HCT116 (cell line): ENCODE data around the gene ST7.

Experiments
- EZH2 ChIP-seq: fragments of 200-600 bp; sonication (generic); IDR thresholded peaks from 2 replicates; pipeline ENCODE4 v1.6.1; 2017; ENCODE audit warnings: antibody characterized with exemption, mixed run types
- POLR2A ChIP-seq: IDR thresholded peaks from 2 replicates; pipeline ENCODE4 v1.7.0; 2011; ENCODE audit warnings: borderline replicate concordance; ENCODE audit not compliant: insufficient read depth, insufficient read length; ENCODE audit errors: extremely low read depth
- TCF7L2 ChIP-seq: IDR thresholded peaks from 2 replicates; pipeline ENCODE4 v1.7.0; 2011; ENCODE audit warnings: borderline replicate concordance, inconsistent platforms; ENCODE audit not compliant: insufficient read depth, insufficient read length; ENCODE audit errors: extremely low read depth
- YY1 ChIP-seq: IDR thresholded peaks from 2 replicates; pipeline ENCODE4 v1.6.1; 2011; ENCODE audit warnings: low read length, low read depth, moderate library complexity, mild to moderate bottlenecking; ENCODE audit not compliant: insufficient replicate concordance; ENCODE audit errors: extremely low read depth
- TF ChIP-seq, protein P1 (sequence below), 3 experiments: fragments of 200-600 bp in 1 of 3; sonication (generic) in 1 of 3; IDR thresholded peaks in 2 of 3; conservative IDR thresholded peaks in 1 of 3; 2 replicates each; pipeline ENCODE4 v1.5.1; 2012 to 2017; ENCODE audit warnings: low read depth in 2 of 3, low read length in 2 of 3, antibody characterized with exemption in 1 of 3, borderline replicate concordance in 1 of 3, control low read depth in 1 of 3, mild to moderate bottlenecking in 1 of 3, mixed read lengths in 1 of 3, mixed run types in 1 of 3, moderate library complexity in 1 of 3; ENCODE audit not compliant: insufficient read depth in 1 of 3

DNA sequence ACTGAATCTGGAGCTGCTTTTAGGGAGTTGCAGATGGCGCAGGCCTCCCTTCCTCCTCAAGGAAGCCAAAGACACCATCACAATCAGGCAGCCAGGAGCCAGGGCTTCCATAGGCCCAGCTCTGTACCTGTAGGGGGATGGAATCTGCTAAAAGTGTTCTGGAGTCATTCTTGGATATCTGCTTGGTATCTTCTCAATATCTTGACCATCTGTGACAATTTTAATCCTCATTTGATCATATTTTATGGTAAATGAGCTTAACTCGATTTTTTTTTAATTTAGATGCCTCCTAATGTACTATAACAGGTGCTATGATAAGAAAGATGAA lies 3.1 kb downstream of the ST7 start:
- TF ChIP-seq, protein P1, sequence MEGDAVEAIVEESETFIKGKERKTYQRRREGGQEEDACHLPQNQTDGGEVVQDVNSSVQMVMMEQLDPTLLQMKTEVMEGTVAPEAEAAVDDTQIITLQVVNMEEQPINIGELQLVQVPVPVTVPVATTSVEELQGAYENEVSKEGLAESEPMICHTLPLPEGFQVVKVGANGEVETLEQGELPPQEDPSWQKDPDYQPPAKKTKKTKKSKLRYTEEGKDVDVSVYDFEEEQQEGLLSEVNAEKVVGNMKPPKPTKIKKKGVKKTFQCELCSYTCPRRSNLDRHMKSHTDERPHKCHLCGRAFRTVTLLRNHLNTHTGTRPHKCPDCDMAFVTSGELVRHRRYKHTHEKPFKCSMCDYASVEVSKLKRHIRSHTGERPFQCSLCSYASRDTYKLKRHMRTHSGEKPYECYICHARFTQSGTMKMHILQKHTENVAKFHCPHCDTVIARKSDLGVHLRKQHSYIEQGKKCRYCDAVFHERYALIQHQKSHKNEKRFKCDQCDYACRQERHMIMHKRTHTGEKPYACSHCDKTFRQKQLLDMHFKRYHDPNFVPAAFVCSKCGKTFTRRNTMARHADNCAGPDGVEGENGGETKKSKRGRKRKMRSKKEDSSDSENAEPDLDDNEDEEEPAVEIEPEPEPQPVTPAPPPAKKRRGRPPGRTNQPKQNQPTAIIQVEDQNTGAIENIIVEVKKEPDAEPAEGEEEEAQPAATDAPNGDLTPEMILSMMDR (IDR thresholded peaks at IDR 0.05 in 2 of 3, conservative IDR thresholded peaks at IDR 0.05 in 1 of 3; ENCODE audit: borderline replicate concordance in 1 of 3, insufficient read depth in 1 of 3, low read depth in 2 of 3, low read length in 2 of 3) = no peak
- TF ChIP-seq EZH2 = no peak
- TF ChIP-seq POLR2A = no peak
- TF ChIP-seq YY1 = no peak
- no peak for TF ChIP-seq TCF7L2
